Astrocyte of the cerebellum (primary cell): Measurements from ENCODE around the gene GARIN1A.

Source experiments
- DNase-seq: peaks from one replicate; pipeline ENCODE4 v3.0.0-alpha.2; 2011; ENCODE audit warnings: low read depth
- H3K4me3 ChIP-seq: 2 replicates; pipeline ENCODE4 v1.5.1; 2011; ENCODE audit warnings: mild to moderate bottlenecking, low read depth, low read length, moderate library complexity
- CTCF ChIP-seq: IDR thresholded peaks from 2 replicates; pipeline ENCODE4 v1.5.1; 2012; ENCODE audit warnings: low read length, low read depth, moderate library complexity, mild to moderate bottlenecking; ENCODE audit errors: missing control alignments
- in situ Hi-C: cut with HindIII; loops from 2 replicates; pipeline ENCODE4 v1.10.0; 2017; ENCODE audit warnings: low sequenced_read_pairs

GARIN1A gene

GRCh38 chr7:128691227-128691626 is 19.1 kb downstream of the GARIN1A start:
- no peak for DNase-seq
- no peak for TF ChIP-seq CTCF
- in situ Hi-C loops: no loop called here
- H3K4me3 ChIP-seq: no peak overlapping the region

- DNase-seq: no peak
- TF ChIP-seq CTCF: no peak
- in situ Hi-C loops: no loop called here
- no peak overlapping the region for H3K4me3 ChIP-seq
These were observed 20.7 kb downstream of the GARIN1A start for GRCh38 chr7:128692623-128693270.

- DNase-seq: no peak
- in situ Hi-C loops: no loop called here
- H3K4me3 ChIP-seq: no peak overlapping the region
- no peak for TF ChIP-seq CTCF
These were observed 21.4 kb downstream of the GARIN1A start for GRCh38 chr7:128693373-128694015.

- no peak for DNase-seq
- no peak for TF ChIP-seq CTCF
- in situ Hi-C loops: no loop called here
- no peak overlapping the region for H3K4me3 ChIP-seq
These were observed 22.6 kb downstream of the GARIN1A start for GRCh38 chr7:128694738-128695137.

GRCh38 chr7:128697302-128697905 is 25.3 kb downstream of the GARIN1A start:
- in situ Hi-C loops: no loop called here
- peak overlapping the region; percentile 51 for H3K4me3 ChIP-seq
- DNase-seq: peak; percentile 8
- peak; percentile 53 for TF ChIP-seq CTCF

- DNase-seq: no peak
- no peak overlapping the region for H3K4me3 ChIP-seq
- TF ChIP-seq CTCF: no peak
- in situ Hi-C loops: no loop called here
These were observed 27.2 kb downstream of the GARIN1A start for GRCh38 chr7:128699196-128699712.
